SK-N-SH (cell line): ENCODE data around the gene BICC1. TPM values are rescaled to one million over a fixed set of nuclear protein-coding genes. Genes with fewer than 3 reads are reported as not detected.

Experiments used
- CTCF ChIA-PET: fragments of 300-600, 350-600 bp; formaldehyde crosslinking; extraction: SDS; loops from one replicate; lab custom pipeline; 2021; lab: Yijun Ruan, JAX
- POLR2A ChIA-PET: fragments of 350-600 bp; sonication (Branson Sonifier 250); formaldehyde crosslinking; extraction: SDS; loops from one replicate; lab custom pipeline; 2020; ENCODE audit warnings: antibody characterized with exemption, inconsistent platforms; lab: Yijun Ruan, JAX
- DNase-seq: peaks from one replicate; pipeline ENCODE4 v3.0.0; 2012
- H2AFZ ChIP-seq: fragments of 200-600 bp; sonication (generic); 2 replicates; pipeline ENCODE4 v1.8.1; 2016; ENCODE audit warnings: antibody characterized with exemption, mild to moderate bottlenecking, low read depth
- H3F3A ChIP-seq: fragments of 200-600 bp; sonication (generic); replicated peaks from 2 replicates; pipeline ENCODE3; 2016; ENCODE audit warnings: antibody characterized with exemption, mild to moderate bottlenecking; ENCODE audit not compliant: insufficient read depth
- H3K27ac ChIP-seq, 2 experiments: fragments of 200-500 bp in 1 of 2; fragments of 200-600 bp in 1 of 2; sonication (Bioruptor generic) in 1 of 2; sonication (generic), shearing (Covaris generic) in 1 of 2; 2 replicates each; pipeline versions ENCODE4 v1.5.1 to v1.6.1; 2014 to 2016; ENCODE audit warnings: low read depth in 2 of 2, inconsistent platforms in 1 of 2, low read length in 1 of 2, mild to moderate bottlenecking in 1 of 2, mixed read lengths in 1 of 2
- H3K27me3 ChIP-seq: fragments of 200-600 bp; sonication (generic), shearing (Covaris generic); 2 replicates; pipeline ENCODE4 v1.6.1; 2016; ENCODE audit warnings: mixed run types; ENCODE audit not compliant: insufficient read depth
- H3K36me3 ChIP-seq, 2 experiments: fragments of 200-500 bp in 1 of 2; fragments of 200-600 bp in 1 of 2; sonication (Bioruptor generic) in 1 of 2; sonication (generic) in 1 of 2; replicated peaks in 1 of 2; 2 replicates each; pipeline versions ENCODE3 to v1.5.1; 2014 to 2016; ENCODE audit warnings: low read length in 1 of 2, mild to moderate bottlenecking in 1 of 2; ENCODE audit not compliant: insufficient read depth in 2 of 2, control insufficient read depth in 1 of 2
- H3K4me1 ChIP-seq, 2 experiments: fragments of 200-500 bp in 1 of 2; fragments of 200-600 bp in 1 of 2; sonication (Bioruptor generic) in 1 of 2; sonication (generic), shearing (Covaris generic) in 1 of 2; 2 replicates each; pipeline versions ENCODE4 v1.5.1 to v1.6.1; 2014 to 2016; ENCODE audit warnings: low read depth in 1 of 2, low read length in 1 of 2, mixed run types in 1 of 2; ENCODE audit not compliant: insufficient read depth in 2 of 2, control insufficient read depth in 1 of 2
- H3K4me2 ChIP-seq: fragments of 200-600 bp; sonication (generic), shearing (Covaris generic); 2 replicates; pipeline ENCODE4 v1.6.1; 2017; ENCODE audit warnings: mixed run types
- H3K4me3 ChIP-seq, 2 experiments: fragments of 200-500 bp in 1 of 2; fragments of 200-600 bp in 1 of 2; sonication (Bioruptor generic) in 1 of 2; sonication (generic), shearing (Covaris generic) in 1 of 2; 2 replicates each; pipeline versions ENCODE4 v1.5.1 to v1.8.1; 2014 to 2016; ENCODE audit warnings: low read depth in 2 of 2, inconsistent platforms in 1 of 2, low read length in 1 of 2, mild to moderate bottlenecking in 1 of 2, mixed read lengths in 1 of 2, moderate library complexity in 1 of 2
- H3K79me2 ChIP-seq: fragments of 200-600 bp; sonication (generic); 2 replicates; pipeline ENCODE4 v1.8.1; 2017; ENCODE audit warnings: mild to moderate bottlenecking; ENCODE audit not compliant: insufficient read depth
- H3K9ac ChIP-seq: fragments of 200-600 bp; sonication (generic); 2 replicates; pipeline ENCODE4 v1.6.1; 2017; ENCODE audit warnings: mixed run types
- H3K9me2 ChIP-seq: fragments of 200-600 bp; sonication (generic); 2 replicates; pipeline ENCODE4 v1.6.1; 2017; ENCODE audit warnings: mixed run types
- H3K9me3 ChIP-seq: fragments of 200-600 bp; sonication (generic); 2 replicates; pipeline ENCODE4 v1.6.1; 2017; ENCODE audit warnings: mixed run types, mild to moderate bottlenecking, moderate library complexity
- H4K20me1 ChIP-seq: fragments of 200-600 bp; sonication (generic); 2 replicates; pipeline ENCODE4 v1.6.1; 2017; ENCODE audit warnings: mild to moderate bottlenecking, mixed run types; ENCODE audit not compliant: insufficient read depth
- EZH2phosphoT487 ChIP-seq: fragments of 200-600 bp; sonication (generic); IDR thresholded peaks from 2 replicates; pipeline ENCODE4 v1.6.1; 2017; ENCODE audit warnings: low read depth, mixed run types, mild to moderate bottlenecking, antibody characterized with exemption, moderate library complexity, borderline replicate concordance
- FOXJ3 ChIP-seq: sonication (generic); formaldehyde crosslinking; IDR thresholded peaks from 2 replicates; pipeline ENCODE4 v1.5.1; 2020; ENCODE audit warnings: mild to moderate bottlenecking, missing genetic modification reagents
- GATA2 ChIP-seq: sonication (generic); formaldehyde crosslinking; IDR thresholded peaks from 2 replicates; pipeline ENCODE4 v1.5.0; 2020; ENCODE audit warnings: mild to moderate bottlenecking, missing genetic modification reagents
- JUND ChIP-seq: IDR thresholded peaks from 2 replicates; pipeline ENCODE4 v1.4.0; 2012
- NFIC ChIP-seq: IDR thresholded peaks from 2 replicates; pipeline ENCODE4 v1.4.0; 2012; ENCODE audit warnings: borderline replicate concordance
- RAD21 ChIP-seq: IDR thresholded peaks from 2 replicates; pipeline ENCODE4 v1.6.1; 2012; ENCODE audit warnings: mild to moderate bottlenecking, low read length
- RFX5 ChIP-seq: IDR thresholded peaks from 2 replicates; pipeline ENCODE4 v1.6.1; 2012; ENCODE audit warnings: mild to moderate bottlenecking, improper control_type of control experiment, low read length
- SMC3 ChIP-seq: IDR thresholded peaks from 2 replicates; pipeline ENCODE4 v1.6.1; 2012; ENCODE audit warnings: low read depth, low read length, improper control_type of control experiment
- TAF1 ChIP-seq: IDR thresholded peaks from 2 replicates; pipeline ENCODE4 v1.6.1; 2012; ENCODE audit warnings: low read depth, mild to moderate bottlenecking, low read length, moderate library complexity, borderline replicate concordance
- TEAD4 ChIP-seq: IDR thresholded peaks from 2 replicates; pipeline ENCODE4 v1.4.0; 2012; ENCODE audit warnings: mild to moderate bottlenecking, borderline replicate concordance; ENCODE audit not compliant: insufficient read depth
- WGBS: methylation state at CpG from one replicate; pipeline ENCODE4 v1.1.6; 2017; ENCODE audit warnings: low lambda C conversion rate; 5-methylcytosine and 5-hydroxymethylcytosine counted together
- polyA plus RNA-seq, 3 experiments: library from polyadenylated mRNA; depleted of rRNA; stranded (reverse); fragments of >200 nt; gene quantifications; 2 replicates each; pipeline ENCODE4 v1.2.3, GENCODE V29; 2012
- TF ChIP-seq, protein P1 (sequence below): fragments of 200-600 bp; sonication (generic); IDR thresholded peaks from 2 replicates; pipeline ENCODE4 v1.6.1; 2017; ENCODE audit warnings: antibody characterized with exemption, mild to moderate bottlenecking, moderate library complexity
- TF ChIP-seq, protein P2 (sequence below): fragments of 150-350 bp; IDR thresholded peaks from 2 replicates; pipeline ENCODE4 v1.6.1; 2016; ENCODE audit warnings: mild to moderate bottlenecking, low read depth, low read length

The BICC1 gene
- polyA plus RNA-seq, 1 of the 3 experiments (the other 2 are of a cell fraction) = 1.5 TPM

DNA sequence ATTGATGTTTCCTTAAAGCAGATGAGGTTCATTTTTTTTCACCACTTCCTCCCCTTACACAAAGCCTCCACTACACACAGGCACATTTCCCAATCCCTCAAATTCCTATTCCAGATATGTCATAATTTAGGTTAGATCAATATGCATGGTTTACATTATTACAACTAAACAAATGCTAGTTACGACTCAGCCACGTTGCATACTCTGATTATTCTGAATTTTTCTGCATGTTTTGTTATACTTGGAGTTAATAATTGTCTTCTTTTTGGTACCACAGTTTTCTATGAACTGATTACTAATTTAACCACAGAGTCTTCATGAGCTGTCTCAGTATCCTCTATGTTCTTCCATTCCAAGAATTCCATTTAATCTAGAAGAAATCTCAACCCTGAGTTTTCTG is 4.4 kb upstream of the BICC1 start (continued):
- TF ChIP-seq TEAD4 (no peak), RFX5 (no peak)
- TF ChIP-seq, protein P1, sequence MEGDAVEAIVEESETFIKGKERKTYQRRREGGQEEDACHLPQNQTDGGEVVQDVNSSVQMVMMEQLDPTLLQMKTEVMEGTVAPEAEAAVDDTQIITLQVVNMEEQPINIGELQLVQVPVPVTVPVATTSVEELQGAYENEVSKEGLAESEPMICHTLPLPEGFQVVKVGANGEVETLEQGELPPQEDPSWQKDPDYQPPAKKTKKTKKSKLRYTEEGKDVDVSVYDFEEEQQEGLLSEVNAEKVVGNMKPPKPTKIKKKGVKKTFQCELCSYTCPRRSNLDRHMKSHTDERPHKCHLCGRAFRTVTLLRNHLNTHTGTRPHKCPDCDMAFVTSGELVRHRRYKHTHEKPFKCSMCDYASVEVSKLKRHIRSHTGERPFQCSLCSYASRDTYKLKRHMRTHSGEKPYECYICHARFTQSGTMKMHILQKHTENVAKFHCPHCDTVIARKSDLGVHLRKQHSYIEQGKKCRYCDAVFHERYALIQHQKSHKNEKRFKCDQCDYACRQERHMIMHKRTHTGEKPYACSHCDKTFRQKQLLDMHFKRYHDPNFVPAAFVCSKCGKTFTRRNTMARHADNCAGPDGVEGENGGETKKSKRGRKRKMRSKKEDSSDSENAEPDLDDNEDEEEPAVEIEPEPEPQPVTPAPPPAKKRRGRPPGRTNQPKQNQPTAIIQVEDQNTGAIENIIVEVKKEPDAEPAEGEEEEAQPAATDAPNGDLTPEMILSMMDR = no peak

DNA sequence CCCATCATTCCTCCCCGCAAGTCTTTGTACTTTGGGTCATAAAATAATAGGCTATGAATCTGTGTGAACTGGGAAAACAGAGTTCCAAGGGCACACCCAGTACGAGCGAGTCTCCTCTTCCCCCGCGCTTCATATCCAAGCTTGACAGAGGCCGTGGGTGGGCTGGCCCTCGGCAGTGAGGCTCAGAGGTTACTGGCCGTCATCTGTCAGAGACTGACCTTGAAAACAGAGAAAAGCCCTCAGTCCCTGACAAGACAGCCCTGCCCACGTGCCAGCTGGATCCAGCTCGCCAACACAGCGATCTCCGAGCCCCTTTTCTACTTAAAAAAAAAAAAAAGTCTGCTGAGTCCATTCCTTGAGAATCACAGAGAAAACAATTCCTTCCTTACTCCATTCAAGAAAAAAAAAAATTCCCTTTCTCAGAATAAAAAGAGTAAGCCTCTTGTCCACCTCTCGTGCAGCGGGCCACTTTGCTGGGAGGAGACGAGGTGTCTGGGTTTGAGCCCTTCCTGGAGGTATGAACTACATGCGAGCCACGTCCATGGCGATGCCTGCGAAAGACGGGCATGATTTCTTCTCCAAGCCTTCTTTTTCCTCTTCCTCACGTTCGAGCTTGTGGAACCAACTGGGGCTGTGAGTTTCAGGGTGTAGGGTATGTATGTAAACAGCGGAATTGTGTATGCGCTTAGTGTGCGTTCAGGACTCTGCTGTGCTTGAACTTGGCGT is 744 bp upstream of the BICC1 start:
- H2AFZ ChIP-seq = peak overlapping the region; percentile 77; the same call in 1 of the 2 replicates
- POLR2A ChIA-PET = no interaction called here
- H3K36me3 ChIP-seq = no peaks in the 10 kb centered on the region
- WGBS = 69% methylated on average over 26 of the region's 26 CpGs
- no peaks in the 10 kb centered on the region for H4K20me1 ChIP-seq
- H3K4me3 ChIP-seq = peak overlapping the region; percentile 57 to 93; a peak in 3 of 4 replicates
- peak overlapping the region; percentile 69 for H3K4me2 ChIP-seq
- H3K27ac ChIP-seq = no peak overlapping the region; a peak in 1 of 4 replicates
- no peaks in the 10 kb centered on the region for H3K9me3 ChIP-seq
- H3K27me3 ChIP-seq = no peaks in the 10 kb centered on the region
- H3K9me2 ChIP-seq = no peaks in the 10 kb centered on the region
- peaks cover 5% of the 10 kb centered on the region for H3F3A ChIP-seq
- H3K79me2 ChIP-seq = peaks cover 28% of the 10 kb centered on the region
- CTCF ChIA-PET = interaction anchor here (0.8 to 1.8 kb wide), 4 partner anchors 13 to 221 kb away, joined by 3 to 6 read pairs (median 4); no protein-coding TSS in a partner anchor
- no peak overlapping the region for H3K9ac ChIP-seq
- peaks cover 0 to 5% of the 10 kb centered on the region in 2 experiments; a peak in 2 of 4 replicates for H3K4me1 ChIP-seq
- peak; percentile 29 for DNase-seq
- no peak for TF ChIP-seq SMC3
- no peak for TF ChIP-seq JUND
- no peak for TF ChIP-seq GATA2
- TF ChIP-seq, protein P2, sequence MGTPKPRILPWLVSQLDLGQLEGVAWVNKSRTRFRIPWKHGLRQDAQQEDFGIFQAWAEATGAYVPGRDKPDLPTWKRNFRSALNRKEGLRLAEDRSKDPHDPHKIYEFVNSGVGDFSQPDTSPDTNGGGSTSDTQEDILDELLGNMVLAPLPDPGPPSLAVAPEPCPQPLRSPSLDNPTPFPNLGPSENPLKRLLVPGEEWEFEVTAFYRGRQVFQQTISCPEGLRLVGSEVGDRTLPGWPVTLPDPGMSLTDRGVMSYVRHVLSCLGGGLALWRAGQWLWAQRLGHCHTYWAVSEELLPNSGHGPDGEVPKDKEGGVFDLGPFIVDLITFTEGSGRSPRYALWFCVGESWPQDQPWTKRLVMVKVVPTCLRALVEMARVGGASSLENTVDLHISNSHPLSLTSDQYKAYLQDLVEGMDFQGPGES = no peak
- no peak for TF ChIP-seq TEAD4
- TF ChIP-seq RAD21 = no peak
- no peak for TF ChIP-seq NFIC
- TF ChIP-seq TAF1 = no peak
- TF ChIP-seq FOXJ3 (CRISPR knock-in tag) = no peak
- no peak for TF ChIP-seq EZH2phosphoT487
- TF ChIP-seq, all 33 proteins: peak for 0
